MM.1S (cell line): ENCODE measurements around the gene SPOCK1.

Source experiments
- DNase-seq: peaks from one replicate; pipeline ENCODE4 v3.0.0-alpha.2; 2015
- H2AFZ ChIP-seq: fragments of 300-600 bp; sonication (generic); 2 replicates; pipeline ENCODE4 v1.6.0; 2016; ENCODE audit warnings: antibody characterized with exemption, low read length
- H3F3A ChIP-seq: fragments of 300-600 bp; sonication (generic); 2 replicates; pipeline ENCODE4 v1.6.1; 2016; ENCODE audit warnings: mild to moderate bottlenecking, antibody characterized with exemption, low read length, moderate library complexity, mixed read lengths; ENCODE audit not compliant: insufficient read depth
- H3K27ac ChIP-seq: fragments of 300-600 bp; sonication (generic); 2 replicates; pipeline ENCODE4 v1.5.1; 2016; ENCODE audit warnings: mild to moderate bottlenecking, low read length
- H3K27me3 ChIP-seq: fragments of 300-600 bp; sonication (generic); replicated peaks from 2 replicates; pipeline ENCODE4 v1.6.0; 2016; ENCODE audit warnings: low read length; ENCODE audit not compliant: insufficient read depth
- H3K36me3 ChIP-seq: fragments of 300-600 bp; sonication (generic); replicated peaks from 2 replicates; pipeline ENCODE4 v1.6.1; 2016; ENCODE audit warnings: mild to moderate bottlenecking, low read length, mixed read lengths; ENCODE audit not compliant: insufficient read depth
- H3K4me1 ChIP-seq: fragments of 300-600 bp; sonication (generic); 2 replicates; pipeline ENCODE4 v1.6.1; 2016; ENCODE audit warnings: low read length, mixed read lengths
- H3K4me2 ChIP-seq: fragments of 300-600 bp; sonication (generic); 2 replicates; pipeline ENCODE4 v1.6.0; 2016; ENCODE audit warnings: low read depth, low read length
- H3K4me3 ChIP-seq: fragments of 300-600 bp; sonication (generic); 2 replicates; pipeline ENCODE4 v1.5.1; 2016; ENCODE audit warnings: low read length, mixed read lengths
- H3K79me2 ChIP-seq: fragments of 300-600 bp; sonication (generic); 2 replicates; pipeline ENCODE4 v1.6.1; 2016; ENCODE audit warnings: mixed run types, low read length, mixed read lengths
- H3K9ac ChIP-seq: fragments of 300-600 bp; sonication (generic); 2 replicates; pipeline ENCODE4 v1.6.1; 2016; ENCODE audit warnings: low read length, mixed read lengths
- H3K9me2 ChIP-seq: fragments of 300-600 bp; sonication (generic); replicated peaks from 2 replicates; pipeline ENCODE4 v1.6.1; 2016; ENCODE audit warnings: mild to moderate bottlenecking, low read length, mixed read lengths; ENCODE audit not compliant: insufficient read depth
- H3K9me3 ChIP-seq: fragments of 300-600 bp; sonication (generic); replicated peaks from 2 replicates; pipeline ENCODE4 v1.6.1; 2016; ENCODE audit warnings: mild to moderate bottlenecking, low read length, mixed read lengths; ENCODE audit not compliant: insufficient read depth
- H4K20me1 ChIP-seq: fragments of 300-600 bp; sonication (generic); 2 replicates; pipeline ENCODE4 v1.6.1; 2016; ENCODE audit warnings: mild to moderate bottlenecking, low read length, moderate library complexity, mixed read lengths; ENCODE audit not compliant: insufficient read depth
- EZH2 ChIP-seq: fragments of 300-600 bp; sonication (generic); optimal IDR thresholded peaks from 2 replicates; pipeline ENCODE3; 2017; ENCODE audit warnings: low read depth, mild to moderate bottlenecking, antibody characterized with exemption, low read length, mixed read lengths
- EZH2phosphoT487 ChIP-seq: fragments of 300-600 bp; sonication (generic); IDR thresholded peaks from 2 replicates; pipeline ENCODE4 v1.6.1; 2018; ENCODE audit warnings: antibody characterized with exemption, low read length
- TF ChIP-seq, protein P1 (sequence below): fragments of 300-600 bp; sonication (generic); IDR thresholded peaks from 2 replicates; pipeline ENCODE4 v1.5.1; 2016; ENCODE audit warnings: antibody characterized with exemption, low read length, mixed read lengths

Gene SPOCK1

DNA sequence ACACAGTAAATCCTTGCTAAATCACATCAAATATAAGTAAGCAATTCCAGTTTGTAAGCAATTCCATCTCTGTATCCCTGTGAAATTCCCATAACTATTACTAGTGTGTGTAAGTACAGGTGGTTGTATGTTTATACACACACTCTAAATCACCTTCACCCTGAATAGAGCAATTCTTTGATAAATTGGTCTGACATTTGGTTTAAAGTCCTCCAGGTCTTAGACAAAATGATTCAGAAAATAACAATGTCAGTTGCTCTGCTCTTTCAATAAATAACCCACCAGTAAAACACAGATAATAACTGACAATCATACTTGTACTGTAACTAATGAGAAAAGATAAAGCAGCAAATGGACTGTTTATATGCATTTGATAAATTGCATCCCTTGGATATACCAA lies 226.3 kb downstream of the SPOCK1 start:
- Histone ChIP-seq H3K9ac (no peak overlapping the region), H4K20me1 (no peaks in the 10 kb centered on the region), H3K9me2 (no peaks in the 10 kb centered on the region), H3K79me2 (no peaks in the 10 kb centered on the region), H3K27ac (no peak overlapping the region), H3F3A (no peaks in the 10 kb centered on the region), H3K36me3 (no peaks in the 10 kb centered on the region), H3K4me1 (no peaks in the 10 kb centered on the region), H2AFZ (no peak overlapping the region), H3K27me3 (no peaks in the 10 kb centered on the region), H3K4me3 (no peak overlapping the region), H3K9me3 (no peaks in the 10 kb centered on the region), H3K4me2 (no peak overlapping the region)
- TF ChIP-seq EZH2phosphoT487 (no peak), EZH2 (no peak)
- TF ChIP-seq, protein P1, sequence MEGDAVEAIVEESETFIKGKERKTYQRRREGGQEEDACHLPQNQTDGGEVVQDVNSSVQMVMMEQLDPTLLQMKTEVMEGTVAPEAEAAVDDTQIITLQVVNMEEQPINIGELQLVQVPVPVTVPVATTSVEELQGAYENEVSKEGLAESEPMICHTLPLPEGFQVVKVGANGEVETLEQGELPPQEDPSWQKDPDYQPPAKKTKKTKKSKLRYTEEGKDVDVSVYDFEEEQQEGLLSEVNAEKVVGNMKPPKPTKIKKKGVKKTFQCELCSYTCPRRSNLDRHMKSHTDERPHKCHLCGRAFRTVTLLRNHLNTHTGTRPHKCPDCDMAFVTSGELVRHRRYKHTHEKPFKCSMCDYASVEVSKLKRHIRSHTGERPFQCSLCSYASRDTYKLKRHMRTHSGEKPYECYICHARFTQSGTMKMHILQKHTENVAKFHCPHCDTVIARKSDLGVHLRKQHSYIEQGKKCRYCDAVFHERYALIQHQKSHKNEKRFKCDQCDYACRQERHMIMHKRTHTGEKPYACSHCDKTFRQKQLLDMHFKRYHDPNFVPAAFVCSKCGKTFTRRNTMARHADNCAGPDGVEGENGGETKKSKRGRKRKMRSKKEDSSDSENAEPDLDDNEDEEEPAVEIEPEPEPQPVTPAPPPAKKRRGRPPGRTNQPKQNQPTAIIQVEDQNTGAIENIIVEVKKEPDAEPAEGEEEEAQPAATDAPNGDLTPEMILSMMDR, result no peak
- DNase-seq, result no peak

DNA sequence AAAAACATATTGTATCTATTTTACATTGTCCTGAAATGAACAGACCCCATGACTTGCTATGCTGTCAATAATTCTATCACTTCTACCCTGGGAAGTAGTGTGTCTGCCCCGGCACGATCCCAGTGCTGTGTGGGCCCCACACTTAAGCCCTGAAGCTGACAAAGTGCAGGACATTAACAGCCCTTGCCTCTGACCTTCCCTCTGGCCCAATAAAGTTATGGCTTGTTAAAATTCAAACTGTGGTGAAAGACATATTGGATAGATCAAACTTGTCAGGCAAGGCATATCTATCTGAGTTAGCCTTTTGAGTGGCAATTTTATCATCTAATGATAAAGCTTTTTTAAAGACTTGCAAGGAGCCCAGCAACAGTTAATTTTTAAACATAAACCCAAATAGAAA lies 229.2 kb downstream of the SPOCK1 start:
- Histone ChIP-seq H3K79me2 (no peaks in the 10 kb centered on the region), H3K4me3 (no peak overlapping the region), H3K4me1 (no peaks in the 10 kb centered on the region), H3K9ac (no peak overlapping the region), H3K9me2 (no peaks in the 10 kb centered on the region), H2AFZ (no peak overlapping the region), H3K27me3 (no peaks in the 10 kb centered on the region), H4K20me1 (no peaks in the 10 kb centered on the region), H3F3A (no peaks in the 10 kb centered on the region), H3K9me3 (no peaks in the 10 kb centered on the region), H3K4me2 (no peak overlapping the region), H3K36me3 (no peaks in the 10 kb centered on the region), H3K27ac (no peak overlapping the region)
- no peak for TF ChIP-seq EZH2phosphoT487
- TF ChIP-seq, protein P1, result no peak
- DNase-seq, result no peak

DNA sequence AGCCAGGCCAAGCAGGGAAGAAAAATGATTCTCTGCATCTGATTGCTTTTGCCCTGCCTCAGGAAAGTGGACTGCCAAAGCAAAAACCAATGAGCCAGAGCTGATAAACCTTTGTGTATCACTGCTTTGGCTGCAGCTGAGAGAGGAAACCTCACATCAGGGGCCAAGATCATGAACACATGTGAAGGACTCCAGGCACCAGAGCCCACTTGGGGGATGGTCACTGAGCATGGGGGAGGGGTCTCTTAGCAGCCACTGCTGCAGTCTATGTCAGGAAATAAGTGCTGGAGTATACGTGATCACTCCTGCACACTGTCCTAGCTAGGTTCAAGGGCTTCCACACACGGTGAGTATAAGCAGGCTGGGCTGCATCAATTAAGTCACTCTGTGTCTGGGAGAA lies 229.9 kb downstream of the SPOCK1 start:
- H3K36me3 ChIP-seq, result no peaks in the 10 kb centered on the region
- no peaks in the 10 kb centered on the region for H3K9me2 ChIP-seq
- no peak overlapping the region for H3K4me3 ChIP-seq
- H4K20me1 ChIP-seq, result no peaks in the 10 kb centered on the region
- no peaks in the 10 kb centered on the region for H3K79me2 ChIP-seq
- H3K9ac ChIP-seq, result no peak overlapping the region
- TF ChIP-seq, protein P1, result no peak
- TF ChIP-seq EZH2phosphoT487, result no peak
- TF ChIP-seq EZH2, result no peak
- no peak overlapping the region for H2AFZ ChIP-seq
- H3F3A ChIP-seq, result no peaks in the 10 kb centered on the region
- no peaks in the 10 kb centered on the region for H3K9me3 ChIP-seq
- H3K27ac ChIP-seq, result no peak overlapping the region
- no peaks in the 10 kb centered on the region for H3K4me1 ChIP-seq
- no peak for DNase-seq
- H3K27me3 ChIP-seq, result no peaks in the 10 kb centered on the region
- H3K4me2 ChIP-seq, result no peak overlapping the region

- no peak for TF ChIP-seq EZH2phosphoT487
- TF ChIP-seq, protein P1, result no peak
- no peak for TF ChIP-seq EZH2
- H3K9me2 ChIP-seq, result no peaks in the 10 kb centered on the region
- no peak overlapping the region for H2AFZ ChIP-seq
- H3K79me2 ChIP-seq, result no peaks in the 10 kb centered on the region
- no peaks in the 10 kb centered on the region for H3F3A ChIP-seq
- H3K36me3 ChIP-seq, result no peaks in the 10 kb centered on the region
- no peak overlapping the region for H3K9ac ChIP-seq
- H3K27ac ChIP-seq, result no peak overlapping the region
- H3K4me2 ChIP-seq, result no peak overlapping the region
- DNase-seq, result no peak
- H4K20me1 ChIP-seq, result no peaks in the 10 kb centered on the region
- H3K4me1 ChIP-seq, result no peaks in the 10 kb centered on the region
- no peaks in the 10 kb centered on the region for H3K9me3 ChIP-seq
- H3K4me3 ChIP-seq, result no peak overlapping the region
- H3K27me3 ChIP-seq, result no peaks in the 10 kb centered on the region
Measured at GRCh38 chr5:137268646-137269045, 230.5 kb downstream of the SPOCK1 start.
